Activated naive CD4-positive, alpha-beta T cell treated with anti-CD3 and anti-CD28 coated beads, Interleukin-2, amount 50 U/mL, for 72 hours (primary cell): ENCODE measurements around the gene ZNF541. TPM values are rescaled to one million over a fixed set of nuclear protein-coding genes. Genes with fewer than 3 reads are reported as not detected.
A peak's percentile ranks its signal among the peaks of the same experiment; 100 is the strongest.

Source experiments
- ATAC-seq, 2 donors: fragments of 150-1000 bp; cut with Tn5 transposase; 2 replicates each; pipeline ENCODE4 v1.10.0; 2021; ENCODE audit warnings: mild to moderate bottlenecking in 2 of 2, moderate library complexity in 2 of 2
- DNase-seq, 2 donors: peaks; one replicate each; pipeline ENCODE4 v3.0.0; 2021 to 2022; ENCODE audit warnings: low spot score in 2 of 2
- H3K27ac Mint-ChIP-seq, 2 donors: one replicate each; pipeline ENCODE4 v1.8.0; 2022; ENCODE audit warnings: mild to moderate bottlenecking in 2 of 2, mixed read lengths in 2 of 2
- H3K36me3 Mint-ChIP-seq, 2 donors: one replicate each; pipeline ENCODE4 v1.8.0; 2022; ENCODE audit warnings: mixed read lengths in 2 of 2
- H3K9me3 Mint-ChIP-seq, 2 donors: one replicate each; pipeline ENCODE4 v1.8.0; 2022; ENCODE audit warnings: mixed read lengths in 2 of 2
- total RNA-seq, 2 donors: library from RNA; stranded (reverse); gene quantifications; one replicate each; pipeline ENCODE4 v1.2.3, GENCODE V29; 2022

Gene ZNF541
- total RNA-seq, 2 donors from 2014 or later = 0.31 to 0.57 TPM

DNA sequence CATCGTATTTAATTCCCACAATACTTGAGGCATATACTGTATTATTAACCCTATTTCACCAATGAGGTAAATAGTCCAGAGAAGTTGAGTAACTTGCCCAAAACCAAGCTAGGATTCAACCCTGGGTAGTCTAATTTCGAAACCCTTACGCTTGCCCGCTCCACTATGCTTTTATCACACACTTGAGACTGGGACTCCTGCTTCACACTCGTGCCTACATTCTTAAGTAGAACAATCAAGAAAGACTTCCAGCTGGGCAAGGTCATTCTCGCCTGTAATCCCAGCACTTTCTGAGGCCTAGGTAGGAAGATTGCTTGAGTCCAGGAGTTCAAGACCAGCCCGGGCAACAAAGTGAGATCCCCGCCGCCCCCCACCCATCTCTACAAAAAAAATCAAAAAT lies 3.6 kb downstream of the ZNF541 start:
- H3K27ac Mint-ChIP-seq = no peak overlapping the region
- DNase-seq (no peak), ATAC-seq (no peak)
- peaks cover 0 to 7% of the 10 kb centered on the region in 2 donors for H3K36me3 Mint-ChIP-seq
- H3K9me3 Mint-ChIP-seq = peaks cover 0 to 8% of the 10 kb centered on the region in 2 donors

GRCh38 chr19:47564081-47564480 lies 8.9 kb downstream of the ZNF541 start:
- Mint-ChIP-seq H3K36me3 (no peaks in the 10 kb centered on the region), H3K9me3 (no peaks in the 10 kb centered on the region), H3K27ac (no peak overlapping the region)
- DNase-seq = no peak
- ATAC-seq = no peak

DNA sequence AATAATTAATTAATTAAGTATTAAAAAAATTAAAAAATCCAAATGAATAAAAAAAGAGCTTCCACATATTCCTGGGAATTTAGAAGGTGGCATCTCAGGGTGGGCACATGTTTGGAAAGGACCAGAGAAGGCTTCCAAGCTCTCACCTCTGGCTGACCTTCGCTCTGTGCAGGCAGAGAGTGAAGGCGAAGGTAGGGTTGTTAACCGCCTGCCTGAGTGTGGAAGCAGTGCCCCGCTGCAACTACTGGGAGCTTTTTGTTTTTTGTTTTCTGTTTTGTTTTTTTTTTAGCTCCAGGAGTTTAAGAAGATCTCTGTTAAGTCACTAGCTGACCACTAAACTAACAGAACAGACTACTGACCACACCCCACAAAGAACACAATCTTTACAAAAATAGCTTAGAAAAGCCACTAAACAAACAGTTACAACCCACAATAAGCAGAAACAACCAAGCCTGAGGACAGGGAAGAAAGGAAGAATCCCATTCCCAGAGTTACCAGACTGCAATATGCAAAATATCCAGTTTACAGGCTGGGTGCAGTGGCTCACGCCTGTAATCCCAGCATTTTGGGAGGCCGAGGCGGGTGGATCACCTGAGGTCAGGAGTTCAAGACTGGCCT lies 11.4 kb downstream of the ZNF541 start:
- Mint-ChIP-seq H3K27ac (no peak overlapping the region), H3K36me3 (no peaks in the 10 kb centered on the region), H3K9me3 (no peaks in the 10 kb centered on the region)
- DNase-seq = no peak
- no peak for ATAC-seq

- Mint-ChIP-seq H3K36me3 (no peaks in the 10 kb centered on the region), H3K9me3 (no peaks in the 10 kb centered on the region), H3K27ac (no peak overlapping the region)
- ATAC-seq = no peak
- no peak for DNase-seq
Measured at GRCh38 chr19:47560999-47561398, 11.9 kb downstream of the ZNF541 start.

GRCh38 chr19:47550129-47550528 lies 22.8 kb downstream of the ZNF541 start:
- H3K27ac Mint-ChIP-seq = no peak overlapping the region
- H3K9me3 Mint-ChIP-seq = no peaks in the 10 kb centered on the region
- DNase-seq (no peak), ATAC-seq (no peak)
- no peaks in the 10 kb centered on the region for H3K36me3 Mint-ChIP-seq

GRCh38 chr19:47549261-47549862 lies 23.6 kb downstream of the ZNF541 start:
- no peaks in the 10 kb centered on the region for H3K36me3 Mint-ChIP-seq

GRCh38 chr19:47547199-47547598 lies 25.7 kb downstream of the ZNF541 start:
- Mint-ChIP-seq H3K9me3 (no peaks in the 10 kb centered on the region), H3K27ac (no peak overlapping the region), H3K36me3 (no peaks in the 10 kb centered on the region)
- ATAC-seq (no peak), DNase-seq (no peak)

More at GRCh38 chr19:47549261-47549862, 23.6 kb downstream of the ZNF541 start:
- Mint-ChIP-seq H3K27ac (no peak overlapping the region), H3K9me3 (no peaks in the 10 kb centered on the region)
- no peak for DNase-seq
- ATAC-seq = no peak

GRCh38 chr19:47545061-47545948 lies 27.6 kb downstream of the ZNF541 start:
- no peaks in the 10 kb centered on the region for H3K9me3 Mint-ChIP-seq
- ATAC-seq (no peak), DNase-seq (no peak)
- H3K27ac Mint-ChIP-seq = no peak overlapping the region
- H3K36me3 Mint-ChIP-seq = no peaks in the 10 kb centered on the region

DNA sequence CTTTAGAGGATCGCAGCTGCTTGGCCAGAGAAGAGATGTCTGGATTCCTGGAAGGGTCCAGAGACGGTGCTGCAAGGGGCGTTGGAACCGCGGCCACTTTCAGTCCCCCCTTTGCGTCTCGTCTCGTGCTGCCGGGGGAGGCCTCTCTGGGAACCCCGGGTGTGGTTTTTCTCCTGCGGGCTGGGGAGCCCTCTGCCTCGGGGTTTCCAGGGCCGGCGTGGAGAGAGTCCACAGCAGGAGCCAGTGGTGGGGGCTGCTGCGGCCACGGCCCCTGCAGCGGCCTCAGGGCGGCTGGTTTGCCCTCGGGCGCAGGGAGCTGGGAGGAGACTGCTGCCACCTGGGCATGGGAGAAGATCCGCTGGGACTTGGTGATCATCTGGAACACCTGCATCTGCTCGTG lies 28.5 kb downstream of the ZNF541 start:
- ATAC-seq (no peak), DNase-seq (no peak)
- no peaks in the 10 kb centered on the region for H3K9me3 Mint-ChIP-seq
- no peaks in the 10 kb centered on the region for H3K36me3 Mint-ChIP-seq
- no peak overlapping the region for H3K27ac Mint-ChIP-seq

DNA sequence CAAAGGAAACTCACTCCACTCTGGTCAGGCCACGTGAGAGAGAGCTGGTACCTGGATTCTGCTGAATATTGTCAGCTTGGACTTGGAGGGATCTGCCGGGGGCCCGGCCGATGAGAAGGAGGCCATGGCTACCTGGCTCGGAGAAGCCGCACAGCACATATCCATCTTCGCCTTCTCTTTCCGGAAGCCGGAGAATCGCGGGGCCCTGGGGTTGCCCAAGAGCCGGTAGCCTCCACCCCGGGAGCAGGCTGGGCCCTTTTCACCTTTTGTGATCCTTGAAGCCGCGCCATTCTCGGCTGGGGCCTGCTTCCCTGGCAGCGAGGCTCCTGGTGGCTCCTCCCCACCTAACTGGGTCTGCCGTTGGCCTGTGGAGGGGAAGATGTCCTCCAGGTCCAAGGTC lies 28.9 kb downstream of the ZNF541 start:
- no peak for DNase-seq
- Mint-ChIP-seq H3K36me3 (no peaks in the 10 kb centered on the region), H3K9me3 (no peaks in the 10 kb centered on the region), H3K27ac (no peak overlapping the region)
- no peak for ATAC-seq

GRCh38 chr19:47542030-47542475 lies 30.9 kb downstream of the ZNF541 start:
- H3K9me3 Mint-ChIP-seq = no peaks in the 10 kb centered on the region
- no peak for ATAC-seq
- H3K36me3 Mint-ChIP-seq = no peaks in the 10 kb centered on the region
- DNase-seq = no peak
- peak overlapping the region in 1 of 2 donors; percentile 34 for H3K27ac Mint-ChIP-seq

DNA sequence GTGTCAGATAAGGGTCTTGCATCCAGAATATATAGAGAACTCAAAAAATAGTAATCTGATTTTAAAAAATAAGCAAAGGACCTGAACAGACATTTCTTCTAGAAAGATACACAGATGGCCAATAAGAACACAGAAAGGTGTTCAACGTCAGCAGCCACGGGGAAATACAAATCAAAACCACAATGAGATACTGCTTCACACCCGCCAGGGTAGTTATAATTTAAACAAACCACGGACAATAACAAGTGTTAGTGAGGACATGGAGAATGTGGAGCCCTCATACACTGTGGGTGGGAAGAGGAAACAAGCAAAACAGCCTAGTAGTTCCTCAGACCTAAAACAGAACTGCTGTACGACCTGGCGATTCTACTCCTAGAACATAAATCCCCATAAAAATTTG lies 31.4 kb downstream of the ZNF541 start:
- Mint-ChIP-seq H3K36me3 (no peaks in the 10 kb centered on the region), H3K9me3 (no peaks in the 10 kb centered on the region), H3K27ac (peak overlapping the region in 1 of 2 donors; percentile 34)
- ATAC-seq = peak; percentile 68 to 81
- DNase-seq = no peak

GRCh38 chr19:47540748-47541147 lies 32.2 kb downstream of the ZNF541 start:
- H3K27ac Mint-ChIP-seq = no peak overlapping the region
- DNase-seq (no peak), ATAC-seq (no peak)

GRCh38 chr19:47539747-47540311 lies 33.1 kb downstream of the ZNF541 start:
- peak in 1 of 2 donors; percentile 14 for ATAC-seq
- peak overlapping the region in 1 of 2 donors; percentile 2 for H3K27ac Mint-ChIP-seq
- H3K36me3 Mint-ChIP-seq = no peaks in the 10 kb centered on the region
- no peak for DNase-seq
- H3K9me3 Mint-ChIP-seq = no peaks in the 10 kb centered on the region

More at GRCh38 chr19:47540748-47541147, 32.2 kb downstream of the ZNF541 start:
- Mint-ChIP-seq H3K36me3 (no peaks in the 10 kb centered on the region), H3K9me3 (no peaks in the 10 kb centered on the region)

GRCh38 chr19:47538812-47539211 lies 34.1 kb downstream of the ZNF541 start:
- H3K27ac Mint-ChIP-seq = peak overlapping the region in 1 of 2 donors; percentile 69
- no peaks in the 10 kb centered on the region for H3K36me3 Mint-ChIP-seq
- ATAC-seq = no peak
- no peaks in the 10 kb centered on the region for H3K9me3 Mint-ChIP-seq
- no peak for DNase-seq

- Mint-ChIP-seq H3K9me3 (no peaks in the 10 kb centered on the region), H3K27ac (peak overlapping the region in 1 of 2 donors; percentile 68), H3K36me3 (no peaks in the 10 kb centered on the region)
- ATAC-seq (no peak), DNase-seq (no peak)
Measured at GRCh38 chr19:47537493-47537892, 35.5 kb downstream of the ZNF541 start.

DNA sequence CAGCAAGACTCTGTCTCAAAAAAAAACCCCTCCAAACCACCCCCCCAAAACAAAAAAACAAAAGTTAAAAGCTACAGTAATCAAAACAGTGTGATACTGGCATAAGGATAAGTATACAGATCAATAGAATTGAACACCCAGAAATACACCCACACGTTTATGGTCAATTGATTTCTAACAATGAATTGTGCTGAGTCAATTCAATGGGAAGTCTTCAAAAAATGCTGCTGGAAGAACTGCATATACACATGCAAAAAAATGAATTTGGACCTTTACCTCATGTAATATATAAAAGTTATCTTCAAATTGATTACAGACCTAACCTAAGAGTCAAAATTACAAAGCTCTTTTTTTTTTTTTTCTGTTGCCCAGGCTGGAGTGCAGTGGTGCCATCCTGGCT lies 38.3 kb downstream of the ZNF541 start:
- no peaks in the 10 kb centered on the region for H3K36me3 Mint-ChIP-seq
- no peak for ATAC-seq
- no peaks in the 10 kb centered on the region for H3K9me3 Mint-ChIP-seq
- DNase-seq = no peak
- H3K27ac Mint-ChIP-seq = no peak overlapping the region
